Endothelial cell of umbilical vein (primary cell): ENCODE data around the gene AMHR2. TPM values are rescaled to one million over a fixed set of nuclear protein-coding genes. Genes with fewer than 3 reads are reported as not detected.

Experiments
- BruUV-seq: library from RNA; stranded (reverse); fragments of 400-500 nt; replicated peaks from 2 replicates; lab custom pipeline; 2021; lab: Mats Ljungman, UMichigan
- CTCF ChIA-PET: fragments of 300-600, 350-600 bp; sonication (Branson Sonifier 250); formaldehyde crosslinking; loops from one replicate; lab custom pipeline; 2021; ENCODE audit warnings: antibody characterized with exemption, inconsistent platforms; lab: Charles Lee
- POLR2A ChIA-PET: fragments of 300-600, 350-600 bp; sonication (Branson Sonifier 250); formaldehyde crosslinking; loops from one replicate; lab custom pipeline; 2021; ENCODE audit warnings: antibody characterized with exemption, inconsistent platforms; lab: Charles Lee
- DNase-seq: peaks from one replicate; pipeline ENCODE4 v3.0.0-alpha.2; 2011; ENCODE audit warnings: low read depth, low spot score
- FAIRE-seq: peaks from 2 replicates; lab custom pipeline; 2011; peaks lifted over from hg19 to GRCh38; lab: Jason Lieb, UNC
- H2AFZ ChIP-seq: 2 replicates; pipeline ENCODE4 v1.6.0; 2012; ENCODE audit warnings: low read depth, low read length, control low read depth, inconsistent platforms
- H3K27ac ChIP-seq: 2 replicates; pipeline ENCODE4 v1.5.1; 2011; ENCODE audit warnings: low read depth, mild to moderate bottlenecking, control low read depth, low read length, moderate library complexity; ENCODE audit not compliant: insufficient read depth
- H3K27me3 ChIP-seq, 2 experiments: 2 replicates each; pipeline versions ENCODE4 v1.6.0 to v1.6.1; 2011; ENCODE audit warnings: low read length in 2 of 2, mixed read lengths in 1 of 2; ENCODE audit not compliant: control insufficient read depth in 2 of 2, insufficient read depth in 2 of 2
- H3K36me3 ChIP-seq, 2 experiments: 2 replicates in 1 of 2; 3 replicates in 1 of 2; pipeline ENCODE4 v1.5.1; 2011; ENCODE audit warnings: low read length in 2 of 2, mild to moderate bottlenecking in 1 of 2, moderate library complexity in 1 of 2; ENCODE audit not compliant: control insufficient read depth in 2 of 2, insufficient read depth in 2 of 2; ENCODE audit errors: extremely low read depth in 1 of 2
- H3K4me1 ChIP-seq: 3 replicates; pipeline ENCODE4 v1.5.1; 2011; ENCODE audit warnings: mild to moderate bottlenecking, low read length; ENCODE audit not compliant: control insufficient read depth, insufficient read depth; ENCODE audit errors: extremely low read depth
- H3K4me2 ChIP-seq: 2 replicates; pipeline ENCODE4 v1.6.1; 2011; ENCODE audit warnings: low read length, control low read depth, mixed read lengths; ENCODE audit not compliant: insufficient read depth
- H3K4me3 ChIP-seq, 3 experiments: fragments of 200-600 bp in 1 of 3; sonication (generic), shearing (Covaris generic) in 1 of 3; replicated peaks in 1 of 3; 2 replicates each; pipeline ENCODE4 v1.5.1; 2011 to 2016; ENCODE audit warnings: control low read depth in 3 of 3, low read length in 3 of 3, mild to moderate bottlenecking in 2 of 3, inconsistent platforms in 1 of 3, low read depth in 1 of 3, moderate library complexity in 1 of 3; ENCODE audit not compliant: insufficient read depth in 1 of 3
- H3K79me2 ChIP-seq: 2 replicates; pipeline ENCODE4 v1.6.0; 2012; ENCODE audit warnings: low read length, inconsistent platforms; ENCODE audit not compliant: control insufficient read depth, insufficient read depth
- H3K9ac ChIP-seq: replicated peaks from 2 replicates; pipeline ENCODE3; 2011; ENCODE audit warnings: low read length, control low read depth; ENCODE audit not compliant: insufficient read depth; ENCODE audit errors: extremely low read depth
- H3K9me1 ChIP-seq: replicated peaks from 3 replicates; pipeline ENCODE4 v1.6.0; 2011; ENCODE audit warnings: mild to moderate bottlenecking, low read length; ENCODE audit not compliant: control insufficient read depth, insufficient read depth; ENCODE audit errors: extremely low read depth
- H3K9me3 ChIP-seq: replicated peaks from 2 replicates; pipeline ENCODE4 v1.5.1; 2012; ENCODE audit warnings: low read length, inconsistent platforms; ENCODE audit not compliant: control insufficient read depth, insufficient read depth
- H4K20me1 ChIP-seq: replicated peaks from 2 replicates; pipeline ENCODE3; 2011; ENCODE audit warnings: mild to moderate bottlenecking, low read length; ENCODE audit not compliant: control insufficient read depth, insufficient read depth; ENCODE audit errors: extremely low read depth
- CTCF ChIP-seq, 2 donors: IDR thresholded peaks; 1 replicate in 1 of 2; 2 replicates in 1 of 2; pipeline ENCODE4 v1.5.1; 2011; ENCODE audit warnings: low read length in 2 of 2, mild to moderate bottlenecking in 2 of 2, moderate library complexity in 2 of 2, control low read depth in 1 of 2, inconsistent platforms in 1 of 2, low read depth in 1 of 2; ENCODE audit not compliant: insufficient read depth in 1 of 2; ENCODE audit errors: extremely low read depth in 1 of 2
- EZH2 ChIP-seq: IDR thresholded peaks from 2 replicates; pipeline ENCODE4 v1.6.1; 2012; ENCODE audit warnings: borderline replicate concordance, low read depth, mild to moderate bottlenecking, moderate library complexity, low read length, inconsistent platforms; ENCODE audit not compliant: severe bottlenecking
- FOS ChIP-seq: IDR thresholded peaks from 2 replicates; pipeline ENCODE4 v1.6.1; 2011; ENCODE audit warnings: mild to moderate bottlenecking, low read length, moderate library complexity, borderline replicate concordance; ENCODE audit not compliant: insufficient read depth
- GATA2 ChIP-seq: IDR thresholded peaks from 2 replicates; pipeline ENCODE4 v1.7.0; 2011; ENCODE audit warnings: low read depth, mild to moderate bottlenecking, moderate library complexity, mixed read lengths, low read length; ENCODE audit not compliant: insufficient read length, insufficient read depth
- JUN ChIP-seq: IDR thresholded peaks from 2 replicates; pipeline ENCODE4 v1.6.1; 2011; ENCODE audit warnings: borderline replicate concordance, low read depth; ENCODE audit not compliant: insufficient read length, insufficient read depth
- MAX ChIP-seq: IDR thresholded peaks from 2 replicates; pipeline ENCODE4 v1.6.1; 2011; ENCODE audit not compliant: insufficient read depth, insufficient read length
- MYC ChIP-seq: IDR thresholded peaks from one replicate; pipeline ENCODE4 v1.6.1; 2011; ENCODE audit warnings: mild to moderate bottlenecking, low read depth, low read length
- POLR2A ChIP-seq: IDR thresholded peaks from 2 replicates; pipeline ENCODE4 v1.6.1; 2012; ENCODE audit warnings: low read depth, mild to moderate bottlenecking, control low read depth, low read length
- POLR2AphosphoS5 ChIP-seq: IDR thresholded peaks from 2 replicates; pipeline ENCODE4 v1.6.1; 2012; ENCODE audit warnings: low read depth, mild to moderate bottlenecking, control low read depth, low read length, moderate library complexity; ENCODE audit not compliant: insufficient read depth
- dilution Hi-C: fragments of 300-500 bp; cut with MboI; formaldehyde crosslinking; loops from one replicate; pipeline ENCODE4 v1.15.0; 2019; ENCODE audit warnings: low sequenced_read_pairs; ENCODE audit not compliant: extremely low pct_ligation_motif_present
- intact Hi-C: fragments of 100-400 bp; cut with micrococcal nuclease; formaldehyde crosslinking; loops from one replicate; pipeline ENCODE4 v1.10.0; 2022
- polyA plus RNA-seq, 4 experiments: library from polyadenylated mRNA; depleted of rRNA in 3 of 4; stranded (reverse) in 3 of 4; unstranded in 1 of 4; fragments of >200 nt; gene quantifications; 2 replicates each; pipeline versions ENCODE4 v1.2.1 to v1.2.3, GENCODE V29; 2011 to 2012; ENCODE audit warnings: missing spikeins in 1 of 4
- total RNA-seq: library from RNA; stranded (reverse); gene quantifications from 2 replicates; pipeline ENCODE4 v1.2.3, GENCODE V29; 2021

The AMHR2 gene
- total and polyA plus RNA-seq, 2 donors (not counting 3 experiments of a cell fraction or from before 2014, with no cell fraction given), result not detected

- POLR2A ChIA-PET, result no interaction called here
- TF ChIP-seq POLR2A, result no peak
- no peak for TF ChIP-seq GATA2
- TF ChIP-seq JUN, result no peak
- TF ChIP-seq MYC, result no peak
- TF ChIP-seq EZH2, result no peak
- no peak for TF ChIP-seq CTCF (IDR thresholded peaks at IDR 0.05; ENCODE audit: extremely low read depth in 1 of 2, insufficient read depth in 1 of 2, low read depth in 1 of 2, low read length in 2 of 2)
- TF ChIP-seq POLR2AphosphoS5, result no peak
- no peak for TF ChIP-seq FOS
- TF ChIP-seq MAX, result no peak
- Histone ChIP-seq H3K4me1 (no peaks in the 10 kb centered on the region), H3K79me2 (peaks cover 89% of the 10 kb centered on the region), H3K4me2 (no peak overlapping the region), H3K27ac (no peak overlapping the region), H3K4me3 (no peak overlapping the region), H4K20me1 (peaks cover 24% of the 10 kb centered on the region), H3K36me3 (peaks cover 70 to 87% of the 10 kb centered on the region in 2 experiments), H3K27me3 (no peaks in the 10 kb centered on the region), H3K9me3 (no peaks in the 10 kb centered on the region), H3K9ac (no peak overlapping the region), H3K9me1 (no peaks in the 10 kb centered on the region), H2AFZ (no peak overlapping the region)
- DNase-seq (no peak), FAIRE-seq (no peak)
- intact Hi-C loops (no loop called here), dilution Hi-C loops (no loop called here)
- CTCF ChIA-PET, result interaction anchor here (1.2 kb wide), 1 partner anchor 14 kb away, joined by 6 read pairs; no protein-coding TSS in a partner anchor
- no TSS peak for BruUV-seq
These were observed 39.3 kb downstream of the AMHR2 start for GRCh38 chr12:53462935-53463334.
